GM12878 (cell line): ENCODE results near the gene SPINK4. TPM values are rescaled to one million over a fixed set of nuclear protein-coding genes. Genes with fewer than 3 reads are reported as not detected.

ENCODE experiments used
- BHLHE40 ChIP-seq, 2 experiments: fragments of 450-650 bp in 1 of 2; IDR thresholded peaks; 2 replicates each; pipeline ENCODE4 v1.6.1; 2011 to 2017; ENCODE audit warnings: low read depth in 2 of 2, borderline replicate concordance in 1 of 2, improper control_type of control experiment in 1 of 2, low read length in 1 of 2, mild to moderate bottlenecking in 1 of 2
- GABPA ChIP-seq: IDR thresholded peaks from 2 replicates; pipeline ENCODE4 v1.6.1; 2014; ENCODE audit warnings: antibody characterized with exemption, low read depth, mild to moderate bottlenecking, inconsistent platforms
- MYB ChIP-seq: fragments of 150-350 bp; IDR thresholded peaks from 2 replicates; pipeline ENCODE4 v1.6.1; 2014; ENCODE audit warnings: mild to moderate bottlenecking, low read depth, low read length, borderline replicate concordance
- NBN ChIP-seq: fragments of 450-650 bp; IDR thresholded peaks from 2 replicates; pipeline ENCODE4 v1.6.1; 2016
- SMAD1 ChIP-seq: fragments of 450-650 bp; IDR thresholded peaks from 2 replicates; pipeline ENCODE4 v1.6.1; 2018; ENCODE audit warnings: mild to moderate bottlenecking, low read depth; ENCODE audit not compliant: partially characterized antibody
- ZNF217 ChIP-seq: fragments of 450-650 bp; IDR thresholded peaks from 2 replicates; pipeline ENCODE4 v1.6.1; 2017; ENCODE audit warnings: antibody characterized with exemption, mild to moderate bottlenecking
- ZZZ3 ChIP-seq: IDR thresholded peaks from 2 replicates; pipeline ENCODE4 v1.6.1; 2011; ENCODE audit warnings: low read depth; ENCODE audit not compliant: control insufficient read depth, insufficient read length
- polyA plus RNA-seq, 11 experiments: library from polyadenylated mRNA; depleted of rRNA in 4 of 11; unstranded in 6 of 11; stranded (reverse) in 5 of 11; fragments of >200 nt; fragmentation: Nextera tagmentation in 4 of 11; fragmentation: Illumina TruSeq in 1 of 11; extraction: Ambion mirVana in 4 of 11; extraction: Trizol in 1 of 11; gene quantifications; 1 replicate in 1 of 11; 2 replicates in 10 of 11; pipeline versions ENCODE4 v1.2.1 to v1.2.3, GENCODE V29; 2011 to 2016; ENCODE audit warnings: inconsistent platforms in 2 of 11, missing spikeins in 2 of 11, low read depth in 1 of 11
- total RNA-seq, 4 experiments: library from RNA; depleted of rRNA in 3 of 4; stranded (reverse); fragments of >200 nt in 3 of 4; fragmentation: Illumina TruSeq in 1 of 4; extraction: Trizol in 1 of 4; gene quantifications; 2 replicates each; pipeline versions ENCODE4 v1.2.1 to v1.2.3, GENCODE V29; 2013 to 2021
- TF ChIP-seq, protein P1 (sequence below): IDR thresholded peaks from 2 replicates; pipeline ENCODE4 v1.6.1; 2012; ENCODE audit warnings: low read depth, low read length, improper control_type of control experiment
- TF ChIP-seq, protein P2 (sequence below): fragments of 450-650 bp; IDR thresholded peaks from 2 replicates; pipeline ENCODE4 v1.6.1; 2018; ENCODE audit warnings: borderline replicate concordance, mild to moderate bottlenecking; ENCODE audit not compliant: partially characterized antibody
- TF ChIP-seq, protein P3 (sequence below): fragments of 450-650 bp; IDR thresholded peaks from 2 replicates; pipeline ENCODE4 v1.6.1; 2016; ENCODE audit warnings: mild to moderate bottlenecking

The SPINK4 gene
- total and polyA plus RNA-seq, 10 of the 15 experiments (the other 5 are each of a cell fraction or from before 2014, with no cell fraction given) = not detected

DNA sequence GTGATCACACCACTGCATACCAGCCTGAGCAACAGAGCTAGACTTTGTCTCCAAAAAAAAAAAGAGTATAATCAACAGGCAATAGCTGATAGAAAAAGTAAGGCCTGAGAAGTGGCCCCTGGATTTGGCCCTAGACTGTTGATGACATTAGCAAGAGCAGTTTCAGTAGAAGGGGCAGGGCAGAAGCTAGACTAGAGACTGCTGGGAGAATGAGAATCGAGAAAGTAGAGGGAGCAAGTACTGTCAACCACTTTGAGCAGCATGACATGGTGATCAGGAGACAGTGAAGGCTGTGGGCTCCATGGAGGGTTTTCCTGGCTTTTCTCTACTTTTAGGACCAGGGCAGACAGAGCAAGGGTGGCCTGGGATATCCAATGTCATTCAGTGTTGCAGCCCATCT lies 37.9 kb upstream of the SPINK4 start (continued):
- TF ChIP-seq, protein P1, sequence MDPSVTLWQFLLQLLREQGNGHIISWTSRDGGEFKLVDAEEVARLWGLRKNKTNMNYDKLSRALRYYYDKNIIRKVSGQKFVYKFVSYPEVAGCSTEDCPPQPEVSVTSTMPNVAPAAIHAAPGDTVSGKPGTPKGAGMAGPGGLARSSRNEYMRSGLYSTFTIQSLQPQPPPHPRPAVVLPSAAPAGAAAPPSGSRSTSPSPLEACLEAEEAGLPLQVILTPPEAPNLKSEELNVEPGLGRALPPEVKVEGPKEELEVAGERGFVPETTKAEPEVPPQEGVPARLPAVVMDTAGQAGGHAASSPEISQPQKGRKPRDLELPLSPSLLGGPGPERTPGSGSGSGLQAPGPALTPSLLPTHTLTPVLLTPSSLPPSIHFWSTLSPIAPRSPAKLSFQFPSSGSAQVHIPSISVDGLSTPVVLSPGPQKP = no peak
- TF ChIP-seq, protein P2, sequence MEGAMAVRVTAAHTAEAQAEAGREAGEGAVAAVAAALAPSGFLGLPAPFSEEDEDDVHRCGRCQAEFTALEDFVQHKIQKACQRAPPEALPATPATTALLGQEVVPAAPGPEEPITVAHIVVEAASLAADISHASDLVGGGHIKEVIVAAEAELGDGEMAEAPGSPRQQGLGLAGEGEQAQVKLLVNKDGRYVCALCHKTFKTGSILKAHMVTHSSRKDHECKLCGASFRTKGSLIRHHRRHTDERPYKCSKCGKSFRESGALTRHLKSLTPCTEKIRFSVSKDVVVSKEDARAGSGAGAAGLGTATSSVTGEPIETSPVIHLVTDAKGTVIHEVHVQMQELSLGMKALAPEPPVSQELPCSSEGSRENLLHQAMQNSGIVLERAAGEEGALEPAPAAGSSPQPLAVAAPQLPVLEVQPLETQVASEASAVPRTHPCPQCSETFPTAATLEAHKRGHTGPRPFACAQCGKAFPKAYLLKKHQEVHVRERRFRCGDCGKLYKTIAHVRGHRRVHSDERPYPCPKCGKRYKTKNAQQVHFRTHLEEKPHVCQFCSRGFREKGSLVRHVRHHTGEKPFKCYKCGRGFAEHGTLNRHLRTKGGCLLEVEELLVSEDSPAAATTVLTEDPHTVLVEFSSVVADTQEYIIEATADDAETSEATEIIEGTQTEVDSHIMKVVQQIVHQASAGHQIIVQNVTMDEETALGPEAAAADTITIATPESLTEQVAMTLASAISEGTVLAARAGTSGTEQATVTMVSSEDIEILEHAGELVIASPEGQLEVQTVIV = no peak
- TF ChIP-seq GABPA (no peak), BHLHE40 (IDR thresholded peaks at IDR 0.05; ENCODE audit: borderline replicate concordance in 1 of 2, low read depth in 2 of 2, low read length in 1 of 2) (no peak), ZNF217 (no peak), SMAD1 (no peak), ZZZ3 (no peak), NBN (no peak), MYB (no peak)
- TF ChIP-seq, protein P3, sequence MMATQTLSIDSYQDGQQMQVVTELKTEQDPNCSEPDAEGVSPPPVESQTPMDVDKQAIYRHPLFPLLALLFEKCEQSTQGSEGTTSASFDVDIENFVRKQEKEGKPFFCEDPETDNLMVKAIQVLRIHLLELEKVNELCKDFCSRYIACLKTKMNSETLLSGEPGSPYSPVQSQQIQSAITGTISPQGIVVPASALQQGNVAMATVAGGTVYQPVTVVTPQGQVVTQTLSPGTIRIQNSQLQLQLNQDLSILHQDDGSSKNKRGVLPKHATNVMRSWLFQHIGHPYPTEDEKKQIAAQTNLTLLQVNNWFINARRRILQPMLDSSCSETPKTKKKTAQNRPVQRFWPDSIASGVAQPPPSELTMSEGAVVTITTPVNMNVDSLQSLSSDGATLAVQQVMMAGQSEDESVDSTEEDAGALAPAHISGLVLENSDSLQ = no peak
